Vagina (tissue), 2 donors: ENCODE measurements around the gene RYR3. TPM values are rescaled to one million over a fixed set of nuclear protein-coding genes. Genes with fewer than 3 reads are reported as not detected.

Experiments used
- DNase-seq, 2 donors: peaks; one replicate each; pipeline ENCODE4 v3.0.0-alpha.2; 2017; ENCODE audit errors: extremely low spot score in 2 of 2
- H3K27ac ChIP-seq: fragments of 200-600 bp; sonication (generic); one replicate; pipeline ENCODE4 v1.5.1; 2019
- H3K27me3 ChIP-seq: fragments of 200-600 bp; sonication (generic); one replicate; pipeline ENCODE4 v1.5.1; 2019
- H3K36me3 ChIP-seq, 2 donors: fragments of 200-600 bp; sonication (generic); one replicate each; pipeline ENCODE4 v1.5.1; 2017 to 2019
- H3K4me1 ChIP-seq: fragments of 200-600 bp; sonication (generic); one replicate; pipeline ENCODE4 v1.5.1; 2019
- H3K4me3 ChIP-seq, 2 donors: fragments of 200-600 bp; sonication (generic); 1 replicate in 1 of 2; 2 replicates in 1 of 2; pipeline ENCODE4 v1.5.1; 2016 to 2019
- H3K9me3 ChIP-seq: fragments of 200-600 bp; sonication (generic); one replicate; pipeline ENCODE4 v1.5.1; 2019
- CTCF ChIP-seq, 3 experiments: fragments of 450-650 bp in 2 of 3; fragments of 200-600 bp in 1 of 3; sonication (generic) in 1 of 3; IDR thresholded peaks; one replicate each; pipeline ENCODE4 v1.5.1; 2017 to 2019; ENCODE audit warnings: antibody characterized with exemption in 3 of 3, mild to moderate bottlenecking in 2 of 3, moderate library complexity in 2 of 3
- POLR2A ChIP-seq, 2 donors: fragments of 450-650 bp; IDR thresholded peaks; one replicate each; pipeline ENCODE4 v1.6.1; 2017; ENCODE audit warnings: antibody characterized with exemption in 2 of 2, mild to moderate bottlenecking in 2 of 2, moderate library complexity in 2 of 2
- POLR2AphosphoS5 ChIP-seq, 2 donors: sonication (generic); formaldehyde crosslinking; IDR thresholded peaks; one replicate each; pipeline ENCODE4 v1.9.0; 2017; ENCODE audit warnings: antibody characterized with exemption in 2 of 2, mild to moderate bottlenecking in 2 of 2, low read depth in 1 of 2; ENCODE audit not compliant: insufficient read depth in 1 of 2
- intact Hi-C: fragments of 100-400 bp; cut with DNase I; formaldehyde crosslinking; loops from one replicate; pipeline ENCODE4 v1.15.1; 2023
- total RNA-seq: library from RNA; depleted of rRNA; stranded (reverse); fragments of >200 nt; gene quantifications from one replicate; pipeline ENCODE4 v1.2.3, GENCODE V29; 2016

Gene RYR3
- total RNA-seq, 1 donor from 2014 or later: 16.5 TPM

GRCh38 chr15:33773969-33774368 is 463.2 kb downstream of the RYR3 start:
- Histone ChIP-seq H3K4me1 (no peaks in the 10 kb centered on the region), H3K9me3 (no peaks in the 10 kb centered on the region), H3K36me3 (no peaks in the 10 kb centered on the region), H3K27me3 (no peaks in the 10 kb centered on the region), H3K4me3 (no peak overlapping the region), H3K27ac (no peak overlapping the region)
- intact Hi-C loops: no loop called here
- no peak for TF ChIP-seq CTCF (IDR thresholded peaks at IDR 0.05)
- TF ChIP-seq POLR2A (IDR thresholded peaks at IDR 0.05): no peak
- DNase-seq: no peak

GRCh38 chr15:33778852-33779251 is 468.1 kb downstream of the RYR3 start:
- DNase-seq: no peak
- no peaks in the 10 kb centered on the region for H3K4me1 ChIP-seq
- H3K27me3 ChIP-seq: no peaks in the 10 kb centered on the region
- no peak overlapping the region for H3K4me3 ChIP-seq
- TF ChIP-seq CTCF (IDR thresholded peaks at IDR 0.05) (no peak), POLR2AphosphoS5 (IDR thresholded peaks at IDR 0.05; ENCODE audit: insufficient read depth in 1 of 2, low read depth in 1 of 2) (no peak), POLR2A (IDR thresholded peaks at IDR 0.05) (no peak)
- peaks cover 2% of the 10 kb centered on the region for H3K9me3 ChIP-seq
- intact Hi-C loops: no loop called here
- no peak overlapping the region for H3K27ac ChIP-seq
- no peaks in the 10 kb centered on the region for H3K36me3 ChIP-seq

- no peak for DNase-seq
- TF ChIP-seq CTCF (IDR thresholded peaks at IDR 0.05) (no peak), POLR2AphosphoS5 (IDR thresholded peaks at IDR 0.05; ENCODE audit: insufficient read depth in 1 of 2, low read depth in 1 of 2) (no peak), POLR2A (IDR thresholded peaks at IDR 0.05) (no peak)
- peaks cover 2% of the 10 kb centered on the region for H3K9me3 ChIP-seq
- H3K27me3 ChIP-seq: no peaks in the 10 kb centered on the region
- no peaks in the 10 kb centered on the region for H3K36me3 ChIP-seq
- intact Hi-C loops: no loop called here
- no peak overlapping the region for H3K27ac ChIP-seq
- H3K4me3 ChIP-seq: no peak overlapping the region
- no peaks in the 10 kb centered on the region for H3K4me1 ChIP-seq
Measured at GRCh38 chr15:33780011-33780768, 469.4 kb downstream of the RYR3 start.

DNA sequence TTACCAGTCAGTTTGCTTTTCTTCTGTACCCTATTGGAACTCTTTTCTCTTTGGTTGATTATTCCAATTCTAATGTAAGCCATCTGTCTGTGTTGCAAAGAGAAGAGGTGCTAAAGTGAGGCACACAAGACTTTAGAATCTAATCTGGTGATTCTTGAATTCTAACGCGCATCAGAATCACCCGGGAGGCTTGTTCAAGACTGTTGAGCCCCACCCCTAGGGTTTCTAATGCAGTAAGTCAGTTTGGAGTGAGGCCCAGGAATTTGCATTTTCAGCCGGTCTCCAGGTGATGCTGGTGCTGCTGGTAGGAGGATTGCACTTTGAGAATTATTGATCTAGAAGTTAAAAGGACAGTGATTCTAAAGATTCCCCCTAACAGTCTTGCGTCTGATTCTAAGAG is 472.2 kb downstream of the RYR3 start:
- intact Hi-C loops: no loop called here
- no peak overlapping the region for H3K27ac ChIP-seq
- no peak for TF ChIP-seq POLR2AphosphoS5 (IDR thresholded peaks at IDR 0.05; ENCODE audit: insufficient read depth in 1 of 2, low read depth in 1 of 2)
- no peak for TF ChIP-seq CTCF (IDR thresholded peaks at IDR 0.05)
- TF ChIP-seq POLR2A (IDR thresholded peaks at IDR 0.05): no peak

GRCh38 chr15:33785366-33785765 is 474.6 kb downstream of the RYR3 start:
- peaks cover 2% of the 10 kb centered on the region for H3K9me3 ChIP-seq
- intact Hi-C loops: no loop called here
- no peaks in the 10 kb centered on the region for H3K36me3 ChIP-seq
- H3K4me1 ChIP-seq: no peaks in the 10 kb centered on the region
- no peak overlapping the region for H3K27ac ChIP-seq
- H3K27me3 ChIP-seq: no peaks in the 10 kb centered on the region
- no peak overlapping the region for H3K4me3 ChIP-seq
- TF ChIP-seq POLR2AphosphoS5 (IDR thresholded peaks at IDR 0.05; ENCODE audit: insufficient read depth in 1 of 2, low read depth in 1 of 2): no peak
- no peak for TF ChIP-seq POLR2A (IDR thresholded peaks at IDR 0.05)
- no peak for TF ChIP-seq CTCF (IDR thresholded peaks at IDR 0.05)
- no peak for DNase-seq

More for the DNA sequence above, 472.2 kb downstream of the RYR3 start:
- peaks cover 2% of the 10 kb centered on the region for H3K9me3 ChIP-seq
- H3K27me3 ChIP-seq: no peaks in the 10 kb centered on the region
- H3K4me3 ChIP-seq: no peak overlapping the region
- no peaks in the 10 kb centered on the region for H3K4me1 ChIP-seq
- H3K36me3 ChIP-seq: no peaks in the 10 kb centered on the region
- DNase-seq: no peak
